A204.1 (cell line): ENCODE results near the gene CSNK2A1.

Experiments
- FAIRE-seq: peaks from 2 replicates; lab custom pipeline; 2012; peaks lifted over from hg19 to GRCh38; lab: Jason Lieb, UNC

The CSNK2A1 gene

GRCh38 chr20:430091-430999 is 113.2 kb downstream of the CSNK2A1 start:
- FAIRE-seq, result no peak

DNA sequence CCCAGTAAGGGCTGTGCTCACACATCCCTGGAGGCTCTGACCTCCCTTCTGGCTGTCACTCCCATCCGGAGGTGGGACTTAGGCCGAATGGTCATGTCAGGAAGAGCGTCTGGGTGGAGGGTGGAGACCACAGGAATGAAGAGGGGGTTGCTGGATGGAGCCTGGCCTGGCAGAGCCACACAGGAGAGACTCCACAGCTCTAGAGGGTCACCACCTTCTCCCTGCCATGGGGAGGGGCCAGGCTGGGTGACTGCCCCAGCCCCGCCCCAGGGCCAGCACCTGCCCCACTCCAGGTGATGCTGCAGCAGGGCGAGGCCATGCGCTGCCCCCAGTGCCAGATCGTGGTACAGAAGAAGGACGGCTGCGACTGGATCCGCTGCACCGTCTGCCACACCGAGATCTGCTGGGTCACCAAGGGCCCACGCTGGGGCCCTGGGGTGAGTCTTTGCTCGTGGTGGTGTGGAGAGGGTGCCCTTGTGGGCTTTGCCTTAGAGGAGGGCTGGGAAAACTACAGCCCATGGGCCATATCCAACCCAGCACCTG is 114.9 kb downstream of the CSNK2A1 start:
- no peak for FAIRE-seq

- no peak for FAIRE-seq
Measured at GRCh38 chr20:427849-428657, 115.5 kb downstream of the CSNK2A1 start.

- FAIRE-seq, result no peak
Measured at GRCh38 chr20:427401-427800, 116.2 kb downstream of the CSNK2A1 start.

DNA sequence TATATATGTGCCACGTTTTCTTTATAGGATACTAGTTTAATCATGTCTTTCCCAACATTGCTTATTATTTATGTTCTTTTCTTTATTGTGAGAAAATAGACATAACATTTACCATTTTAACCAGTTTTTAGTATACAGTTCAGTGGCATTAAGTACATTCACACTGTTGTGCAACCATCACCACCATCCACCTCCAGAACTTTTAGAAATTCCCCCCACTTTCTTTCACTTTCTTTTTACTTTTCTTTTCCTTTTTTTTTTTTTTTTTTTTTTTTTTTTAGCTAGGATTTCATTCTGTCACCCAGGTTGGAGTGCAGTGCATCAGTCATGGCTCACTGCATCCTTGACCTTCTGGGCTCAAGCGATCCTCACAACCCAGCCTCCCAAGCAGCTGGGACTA is 117.0 kb downstream of the CSNK2A1 start:
- no peak for FAIRE-seq
